ENCODE data around the gene TSFM.
"Not testable (repeated sequence)": the region's sequence is repeated elsewhere in the genome, so short reads cannot be mapped to it uniquely, and the experiment has no call there.

TSFM gene

GRCh38 chr12:57815177-57816000 is 32.8 kb downstream of the TSFM start:
- no peak for DNase-seq (ENCODE audit: low spot score)

- no peak for DNase-seq (ENCODE audit: low spot score)
These were observed 33.6 kb downstream of the TSFM start for GRCh38 chr12:57816001-57816854.

GRCh38 chr12:57816855-57817151 is 34.2 kb downstream of the TSFM start:
- no peak for DNase-seq (ENCODE audit: low spot score)

- DNase-seq (ENCODE audit: low spot score) = no peak
These were observed 34.8 kb downstream of the TSFM start for GRCh38 chr12:57817261-57817989.

GRCh38 chr12:57817990-57818331 is 35.4 kb downstream of the TSFM start:
- not testable (repeated sequence) for DNase-seq (ENCODE audit: low spot score)

GRCh38 chr12:57820119-57820518 is 37.5 kb downstream of the TSFM start:
- not testable (repeated sequence) for DNase-seq (ENCODE audit: low spot score)

- DNase-seq (ENCODE audit: low spot score) = not testable (repeated sequence)
These were observed 38.4 kb downstream of the TSFM start for GRCh38 chr12:57821015-57821414.

- DNase-seq (ENCODE audit: low spot score) = no peak
These were observed 39.1 kb downstream of the TSFM start for GRCh38 chr12:57821474-57822214.

- no peak for DNase-seq (ENCODE audit: low spot score)
These were observed 40.0 kb downstream of the TSFM start for GRCh38 chr12:57822392-57823130.

- no peak for DNase-seq (ENCODE audit: low spot score)
These were observed 40.7 kb downstream of the TSFM start for GRCh38 chr12:57823131-57823907.

- no peak for DNase-seq (ENCODE audit: low spot score)
These were observed 41.5 kb downstream of the TSFM start for GRCh38 chr12:57823908-57824640.

- DNase-seq (ENCODE audit: low spot score) = no peak
These were observed 42.9 kb downstream of the TSFM start for GRCh38 chr12:57825451-57825850.

GRCh38 chr12:57826400-57826799 is 43.8 kb downstream of the TSFM start:
- DNase-seq (ENCODE audit: low spot score) = no peak

GRCh38 chr12:57826966-57827365 is 44.4 kb downstream of the TSFM start:
- DNase-seq (ENCODE audit: low spot score) = no peak

GRCh38 chr12:57829025-57829777 is 46.6 kb downstream of the TSFM start:
- DNase-seq (ENCODE audit: low spot score) = no peak

GRCh38 chr12:57830393-57830792 is 47.8 kb downstream of the TSFM start:
- no peak for DNase-seq (ENCODE audit: low spot score)

GRCh38 chr12:57832966-57833365 is 50.4 kb downstream of the TSFM start:
- peak; percentile 53 for DNase-seq (ENCODE audit: low spot score)

- no peak for DNase-seq (ENCODE audit: low spot score)
These were observed 51.1 kb downstream of the TSFM start for GRCh38 chr12:57833672-57834071.
